ENCODE measurements around the gene OVAAL. TPM values are rescaled to one million over a fixed set of nuclear protein-coding genes. Genes with fewer than 3 reads are reported as not detected.

OVAAL gene
- not detected in 2 replicates for total RNA-seq

GRCh38 chr1:180558664-180559063 lies at the start of gene OVAAL:
OVAAL (plus strand) TSS chr1:180558964.

Small RNA genes lying within 50 kb of the gene (small RNA-seq; reads per million reads assigned to genes)
- gene RF00019 (ENCODE audit: low replicate concordance): not detected

Other genes starting within 250 kb of the OVAAL start
- 46.1 and 60.0 TPM in 2 replicates for gene ACBD6, start 56.4 kb upstream of the OVAAL start, total RNA-seq
- 27.4 and 31.5 TPM in 2 replicates for gene XPR1, start 73.1 kb downstream of the OVAAL start, total RNA-seq

Data from placental pericyte (primary cell).